ENCODE results near the gene MS4A6A.
"Not testable (repeated sequence)": the region's sequence is repeated elsewhere in the genome, so short reads cannot be mapped to it uniquely, and the experiment has no call there.

Gene MS4A6A

DNA sequence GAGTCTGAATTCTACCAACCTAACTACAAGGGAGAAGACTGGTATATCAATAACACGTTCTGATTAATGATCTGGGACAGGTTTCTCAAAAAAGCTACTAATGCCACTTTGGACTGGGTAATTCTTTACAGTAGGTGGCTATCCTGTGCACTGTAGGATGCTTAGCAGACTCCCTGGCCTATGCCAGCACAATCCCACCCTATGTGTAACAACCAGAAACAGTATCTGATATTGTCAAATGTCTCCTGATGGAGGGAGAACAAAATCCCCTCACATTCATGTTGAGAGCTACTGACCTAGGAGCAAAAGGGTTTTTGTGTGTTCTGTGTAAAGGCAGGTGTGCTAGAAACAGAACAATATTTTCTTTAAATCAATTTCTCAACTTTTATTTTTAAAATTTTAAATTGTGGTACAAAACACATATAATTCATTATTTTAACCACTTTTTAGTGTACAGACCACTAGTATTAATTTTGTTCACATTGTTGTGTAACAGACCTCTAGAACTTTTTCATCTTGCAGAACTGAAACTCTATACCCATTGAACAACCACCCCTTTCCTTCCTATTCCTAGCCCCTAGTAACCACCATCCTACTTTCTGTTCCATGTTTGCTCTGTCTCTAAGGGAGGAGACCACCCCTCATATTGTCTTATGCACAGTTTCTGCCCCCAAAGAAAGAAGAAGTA is 2.1 kb upstream of the MS4A6A start:
- no peak for DNase-seq (ENCODE audit: low spot score)

- DNase-seq (ENCODE audit: low spot score): no peak
Measured at GRCh38 chr11:60183591-60184205, 815 bp upstream of the MS4A6A start.

DNA sequence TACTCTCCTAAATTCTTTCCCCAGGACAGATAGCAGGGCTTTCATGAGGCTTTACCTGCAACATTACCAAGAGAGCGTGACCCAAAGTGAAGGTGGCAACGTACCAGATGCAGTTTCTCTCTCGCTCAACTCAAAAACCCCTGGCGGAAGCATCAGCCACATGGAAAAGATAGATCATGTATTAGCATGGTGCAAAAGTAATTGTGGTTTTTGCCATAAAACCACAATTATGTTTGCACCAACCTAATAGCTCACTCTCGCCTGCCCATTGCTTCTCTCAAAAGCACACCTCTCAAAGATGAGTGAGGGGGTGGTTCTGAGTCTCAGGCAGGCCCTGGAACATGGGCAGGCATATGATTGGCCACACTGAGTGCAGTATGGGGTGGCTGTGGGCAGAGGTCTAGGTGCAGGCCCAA is 7.0 kb downstream of the MS4A6A start:
- DNase-seq (ENCODE audit: low spot score): no peak

- DNase-seq (ENCODE audit: low spot score): no peak
Measured at GRCh38 chr11:60172011-60172410, 10.9 kb downstream of the MS4A6A start.

DNA sequence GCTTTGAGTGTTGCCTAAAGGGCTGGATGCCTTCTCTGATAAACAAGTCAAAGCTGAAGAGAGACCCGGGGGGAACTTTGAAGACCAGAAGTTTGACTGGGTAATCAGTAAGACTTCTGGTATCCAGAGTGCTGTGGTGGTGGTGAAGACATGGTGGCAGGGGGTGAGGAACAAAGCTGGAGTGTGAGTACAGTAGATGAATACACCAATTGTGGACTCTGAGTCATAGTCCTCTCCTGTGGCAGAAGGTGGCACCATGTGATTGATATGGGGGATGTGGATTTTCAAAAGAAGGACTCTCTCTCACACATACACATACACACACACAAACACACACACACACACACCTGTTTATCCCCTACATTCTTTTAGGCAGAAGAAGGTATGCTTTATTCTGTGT is 12.3 kb downstream of the MS4A6A start:
- no peak for DNase-seq (ENCODE audit: low spot score)

DNA sequence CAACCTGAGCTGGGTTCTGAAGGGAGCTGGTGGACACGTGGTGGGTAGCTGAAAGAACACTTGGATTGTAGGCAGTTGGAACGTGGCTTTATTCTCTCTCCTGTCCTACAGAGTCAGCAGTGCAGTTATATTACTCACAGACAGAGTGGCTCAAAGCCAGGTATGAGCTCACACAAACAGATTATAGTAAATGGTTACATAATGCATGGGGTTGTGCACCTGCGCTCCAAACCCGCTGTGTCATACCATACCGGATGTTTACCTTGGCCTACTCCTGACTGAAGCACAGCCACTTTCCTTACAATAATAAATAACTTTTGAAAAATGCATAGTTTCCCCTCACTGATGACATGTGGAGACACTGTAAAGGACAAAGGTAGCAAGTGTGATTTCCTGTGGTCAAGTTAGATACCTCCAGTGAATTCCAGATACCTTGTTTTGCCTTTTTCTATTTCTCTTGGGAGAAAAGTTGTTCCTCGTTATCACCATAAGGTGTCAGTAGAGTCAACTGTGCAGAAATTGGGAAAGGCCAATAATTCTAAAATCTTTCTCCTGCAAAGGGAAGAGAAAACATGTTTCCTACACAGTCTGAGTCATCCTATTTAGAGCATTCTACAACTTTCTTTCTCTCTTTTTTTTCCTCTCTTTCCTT is 13.5 kb downstream of the MS4A6A start:
- no peak for DNase-seq (ENCODE audit: low spot score)

DNA sequence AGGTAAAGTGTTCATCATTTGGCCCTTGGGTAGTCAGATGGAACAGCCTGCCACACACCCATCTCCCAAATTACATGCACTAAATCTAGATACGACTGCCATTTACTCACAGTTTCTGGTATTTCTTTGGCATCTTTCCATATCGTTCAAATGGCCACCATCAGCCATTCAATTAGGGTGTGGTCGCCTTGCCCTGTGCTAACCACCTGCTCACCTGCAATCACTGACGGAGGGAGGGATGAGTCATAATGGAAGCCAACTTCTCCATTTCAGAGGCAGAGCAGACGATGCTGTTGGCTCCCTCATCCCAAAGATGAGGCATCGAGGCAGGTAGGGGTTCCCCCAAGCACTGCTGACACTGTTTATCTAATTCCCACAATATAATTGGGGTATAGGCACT is 14.6 kb downstream of the MS4A6A start:
- no peak for DNase-seq (ENCODE audit: low spot score)

DNA sequence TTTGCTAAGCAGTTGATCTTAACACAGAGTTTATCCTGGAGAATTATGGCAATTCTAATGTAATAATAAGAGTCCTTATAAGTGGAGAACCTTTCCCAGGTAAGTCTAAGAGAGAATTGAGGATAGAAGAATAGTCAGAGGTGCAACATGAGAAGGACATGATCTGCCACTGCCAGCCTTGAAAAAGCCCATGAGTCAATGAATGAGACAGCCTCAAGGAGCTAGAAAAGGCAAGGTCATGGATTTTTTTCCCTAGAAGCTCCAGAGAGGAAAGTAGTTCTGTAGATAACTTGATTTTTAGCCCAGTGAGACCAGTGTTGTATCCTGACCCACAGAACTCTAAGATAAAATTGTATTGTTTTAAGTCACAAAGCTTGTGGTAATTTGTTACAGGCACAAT is 16.9 kb downstream of the MS4A6A start:
- DNase-seq (ENCODE audit: low spot score): no peak

DNA sequence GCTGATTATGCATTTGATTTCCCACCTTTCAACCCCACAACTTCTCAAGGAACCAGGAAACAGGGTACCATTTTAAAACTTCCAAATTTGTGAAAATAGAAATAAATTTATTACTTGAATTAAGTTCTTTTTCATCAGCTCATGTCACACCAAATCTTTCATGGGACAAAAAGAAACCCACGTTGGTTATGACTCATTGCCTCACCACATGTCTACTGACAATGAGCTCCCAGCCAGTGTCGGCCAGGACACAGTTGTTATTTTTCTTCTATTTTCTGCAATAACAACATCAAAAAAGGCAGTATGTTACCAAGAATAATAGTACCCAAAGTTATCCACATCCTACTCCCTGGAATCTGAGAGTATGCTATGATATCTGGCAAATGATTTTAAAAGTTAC is 17.3 kb downstream of the MS4A6A start:
- DNase-seq (ENCODE audit: low spot score): no peak

GRCh38 chr11:60164550-60165075 is 18.3 kb downstream of the MS4A6A start:
- DNase-seq (ENCODE audit: low spot score): no peak

GRCh38 chr11:60161766-60162165 is 21.1 kb downstream of the MS4A6A start:
- no peak for DNase-seq (ENCODE audit: low spot score)

DNA sequence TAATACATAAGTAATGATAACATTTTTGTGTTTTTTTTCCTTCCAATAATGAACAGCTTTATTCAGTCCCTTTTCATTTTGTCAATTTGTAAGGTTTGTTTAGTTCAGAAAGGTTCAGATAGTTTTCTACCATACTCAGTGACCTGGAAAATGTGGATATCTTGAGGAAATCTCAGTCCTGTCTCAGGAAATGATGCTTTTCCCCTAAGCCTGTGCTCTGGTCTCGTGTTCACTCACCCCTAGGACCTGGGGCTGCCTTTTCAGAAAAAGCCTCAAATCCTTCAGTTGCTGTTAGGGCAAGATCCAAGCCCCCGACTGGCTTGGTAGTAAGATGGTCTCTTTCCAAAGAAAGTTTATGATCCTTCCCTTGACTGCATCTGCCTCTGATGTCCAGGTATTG is 21.8 kb downstream of the MS4A6A start:
- DNase-seq (ENCODE audit: low spot score): no peak

DNA sequence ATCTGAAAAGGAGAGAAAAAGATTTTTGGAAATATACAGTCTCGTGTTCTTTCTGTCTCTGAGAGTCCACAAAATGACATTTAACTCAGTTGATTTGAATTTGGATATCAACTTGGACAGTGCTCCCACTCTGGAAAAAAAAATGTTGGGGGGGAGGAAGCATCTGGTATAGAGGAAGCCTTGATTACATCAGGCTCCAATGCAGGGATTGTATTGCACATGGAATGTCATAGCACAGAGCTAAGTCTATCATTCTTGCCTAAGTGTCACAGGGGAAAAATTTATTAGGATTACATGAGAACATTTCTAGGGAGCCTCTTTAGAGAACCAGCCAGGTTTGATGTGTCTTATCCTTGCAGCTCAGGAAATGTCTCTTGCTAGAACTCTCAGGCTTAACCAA is 23.0 kb downstream of the MS4A6A start:
- DNase-seq (ENCODE audit: low spot score): no peak

- no peak for DNase-seq (ENCODE audit: low spot score)
Measured at GRCh38 chr11:60159284-60159683, 23.6 kb downstream of the MS4A6A start.

- DNase-seq (ENCODE audit: low spot score): no peak
Measured at GRCh38 chr11:60158636-60159035, 24.2 kb downstream of the MS4A6A start.

DNA sequence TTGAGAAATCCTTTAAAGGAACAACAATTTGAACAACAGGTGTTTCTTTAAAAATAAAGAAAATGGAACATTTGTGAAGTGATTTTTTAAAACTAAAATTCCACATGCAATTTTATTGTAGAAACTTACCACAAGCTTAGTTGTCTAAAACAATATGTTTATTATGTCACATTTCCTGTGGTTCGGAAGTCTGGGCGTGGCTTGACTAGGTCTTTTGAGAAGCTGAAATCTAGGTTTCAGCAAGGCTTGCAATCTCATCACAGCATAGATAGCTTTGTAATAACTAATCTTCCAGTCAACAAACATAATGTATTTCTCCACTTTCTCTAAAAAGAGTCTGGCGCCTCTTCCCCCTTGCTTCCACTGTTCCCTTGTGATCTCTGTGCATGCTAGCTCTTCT is 27.0 kb downstream of the MS4A6A start:
- DNase-seq (ENCODE audit: low spot score): no peak

- not testable (repeated sequence) for DNase-seq (ENCODE audit: low spot score)
Measured at GRCh38 chr11:60152727-60153126, 30.2 kb downstream of the MS4A6A start.

DNA sequence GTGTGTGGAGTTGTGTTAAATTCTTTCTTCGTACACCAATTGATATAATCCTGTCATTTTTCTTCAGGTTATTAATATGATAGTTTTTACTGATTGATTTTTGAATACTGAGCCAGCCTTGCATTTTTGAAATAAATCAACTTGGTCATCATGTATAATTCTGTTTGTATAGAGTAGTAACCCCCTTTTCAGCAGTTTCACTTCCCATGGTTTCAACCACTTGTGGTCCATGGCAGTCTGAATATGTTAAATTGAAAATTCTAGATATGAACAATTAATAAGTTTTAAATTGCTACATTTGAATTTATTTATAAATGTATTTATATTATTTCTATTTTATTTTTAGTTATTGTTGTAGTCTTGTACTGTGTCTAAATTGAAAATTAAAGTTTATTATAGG is 32.6 kb downstream of the MS4A6A start:
- DNase-seq (ENCODE audit: low spot score): no peak

DNA sequence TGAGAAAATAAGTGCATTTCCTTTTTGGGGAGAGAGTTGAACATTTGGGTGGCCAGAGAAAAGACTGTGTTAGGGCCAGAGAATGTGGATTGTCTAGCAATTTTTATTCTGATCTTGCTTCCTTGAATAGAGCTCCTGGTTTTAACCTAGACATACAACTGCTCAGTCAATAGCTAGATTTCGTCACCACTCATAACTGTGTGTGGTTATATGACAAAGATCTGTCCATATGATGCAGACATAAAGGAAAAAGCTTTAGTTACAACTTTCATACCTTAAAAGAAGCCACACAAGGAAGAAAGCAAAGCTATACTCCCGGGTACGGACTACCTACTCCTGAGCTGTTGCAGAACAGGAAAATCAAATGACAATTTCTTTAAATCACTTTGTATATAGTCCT is 37.2 kb downstream of the MS4A6A start:
- no peak for DNase-seq (ENCODE audit: low spot score)

- DNase-seq (ENCODE audit: low spot score): no peak
Measured at GRCh38 chr11:60143768-60144167, 39.1 kb downstream of the MS4A6A start.

GRCh38 chr11:60133917-60134316 is 49.0 kb downstream of the MS4A6A start:
- DNase-seq (ENCODE audit: low spot score): no peak

- DNase-seq (ENCODE audit: low spot score): no peak
Measured at GRCh38 chr11:60131912-60132311, 51.0 kb downstream of the MS4A6A start.

DNA sequence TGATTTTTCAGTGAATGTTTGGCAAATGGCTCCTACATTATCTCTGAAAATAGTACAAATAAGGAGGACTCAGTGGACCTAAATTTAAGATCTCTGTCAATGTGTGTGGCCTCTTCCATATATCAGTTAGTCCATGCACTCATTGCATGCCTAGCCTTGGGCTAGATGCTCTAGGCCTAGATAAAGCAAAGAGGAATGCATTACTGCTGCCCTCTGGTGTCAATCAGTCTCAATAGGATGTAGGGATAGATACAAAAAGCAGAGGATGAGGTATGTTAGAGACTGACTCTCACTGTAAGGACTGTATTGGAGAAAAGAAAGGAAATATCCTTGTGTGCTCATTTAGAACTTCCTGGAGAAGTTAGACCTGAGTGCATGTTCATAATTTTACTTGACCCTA is 52.4 kb downstream of the MS4A6A start:
- DNase-seq (ENCODE audit: low spot score): peak; percentile 12

Data from SK-N-DZ (cell line).